Stomach (tissue), 4 donors: Measurements from ENCODE around the gene ATG7.
"Not testable (repeated sequence)": the region's sequence is repeated elsewhere in the genome, so short reads cannot be mapped to it uniquely, and the experiment has no call there.

ENCODE experiments used
- EP300 ChIP-seq: sonication (generic); formaldehyde crosslinking; IDR thresholded peaks from one replicate; pipeline ENCODE4 v1.6.1; 2017; ENCODE audit warnings: antibody characterized with exemption
- POLR2A ChIP-seq, 4 donors: fragments of 450-650 bp; IDR thresholded peaks; one replicate each; pipeline ENCODE4 v1.6.1; 2016; ENCODE audit warnings: antibody characterized with exemption in 4 of 4, control low read depth in 2 of 4, mild to moderate bottlenecking in 1 of 4, moderate library complexity in 1 of 4
- POLR2AphosphoS5 ChIP-seq, 3 donors: sonication (generic); formaldehyde crosslinking; IDR thresholded peaks; one replicate each; pipeline ENCODE4 v1.6.1; 2016; ENCODE audit warnings: antibody characterized with exemption in 3 of 3
- TF ChIP-seq, protein P1 (sequence below), 7 experiments: fragments of 450-650 bp in 4 of 7; fragments of 200-600 bp in 3 of 7; sonication (generic) in 3 of 7; IDR thresholded peaks; one replicate each; pipeline ENCODE4 v1.5.1; 2016 to 2019; ENCODE audit warnings: antibody characterized with exemption in 7 of 7, control low read depth in 2 of 7, mild to moderate bottlenecking in 1 of 7

DNA sequence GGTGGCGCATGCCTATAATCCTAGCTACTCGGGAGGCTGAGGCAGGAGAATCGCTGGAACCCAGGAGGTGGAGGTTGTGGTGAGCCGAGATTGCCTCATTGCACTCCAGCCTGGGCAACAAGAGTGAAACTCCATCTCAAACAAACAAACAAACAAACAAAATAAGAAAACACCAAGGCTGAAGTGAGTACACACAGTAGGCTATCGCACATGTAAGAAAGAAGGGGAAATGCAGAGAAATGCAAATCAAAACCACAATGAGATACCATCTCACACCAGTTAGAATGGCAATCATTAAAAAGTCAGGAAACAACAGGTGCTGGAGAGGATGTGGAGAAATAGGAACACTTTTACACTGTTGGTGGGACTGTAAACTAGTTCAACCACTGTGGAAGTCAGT, 322.8 kb downstream of the ATG7 start:
- TF ChIP-seq, protein P1, sequence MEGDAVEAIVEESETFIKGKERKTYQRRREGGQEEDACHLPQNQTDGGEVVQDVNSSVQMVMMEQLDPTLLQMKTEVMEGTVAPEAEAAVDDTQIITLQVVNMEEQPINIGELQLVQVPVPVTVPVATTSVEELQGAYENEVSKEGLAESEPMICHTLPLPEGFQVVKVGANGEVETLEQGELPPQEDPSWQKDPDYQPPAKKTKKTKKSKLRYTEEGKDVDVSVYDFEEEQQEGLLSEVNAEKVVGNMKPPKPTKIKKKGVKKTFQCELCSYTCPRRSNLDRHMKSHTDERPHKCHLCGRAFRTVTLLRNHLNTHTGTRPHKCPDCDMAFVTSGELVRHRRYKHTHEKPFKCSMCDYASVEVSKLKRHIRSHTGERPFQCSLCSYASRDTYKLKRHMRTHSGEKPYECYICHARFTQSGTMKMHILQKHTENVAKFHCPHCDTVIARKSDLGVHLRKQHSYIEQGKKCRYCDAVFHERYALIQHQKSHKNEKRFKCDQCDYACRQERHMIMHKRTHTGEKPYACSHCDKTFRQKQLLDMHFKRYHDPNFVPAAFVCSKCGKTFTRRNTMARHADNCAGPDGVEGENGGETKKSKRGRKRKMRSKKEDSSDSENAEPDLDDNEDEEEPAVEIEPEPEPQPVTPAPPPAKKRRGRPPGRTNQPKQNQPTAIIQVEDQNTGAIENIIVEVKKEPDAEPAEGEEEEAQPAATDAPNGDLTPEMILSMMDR (IDR thresholded peaks at IDR 0.05), result not testable (repeated sequence)
- not testable (repeated sequence) for TF ChIP-seq POLR2AphosphoS5 (IDR thresholded peaks at IDR 0.05); POLR2A (IDR thresholded peaks at IDR 0.05); EP300
